Mesenchymal stem cell (in vitro differentiated cells and primary cell): ENCODE results near the gene PEX5L.
"Not testable (repeated sequence)": the region's sequence is repeated elsewhere in the genome, so short reads cannot be mapped to it uniquely, and the experiment has no call there.

Experiments
- DNase-seq: peaks from one replicate; pipeline ENCODE4 v3.0.0-alpha.2; 2013
- H2AFZ ChIP-seq: one replicate; pipeline ENCODE4 v1.6.1; 2013; ENCODE audit warnings: low read depth, mild to moderate bottlenecking, control low read depth, inconsistent platforms, low read length, moderate library complexity
- H2AK5ac ChIP-seq: 2 replicates; pipeline ENCODE4 v1.6.1; 2013; ENCODE audit warnings: low read length, moderate library complexity, mild to moderate bottlenecking, inconsistent platforms; ENCODE audit not compliant: severe bottlenecking
- H2BK120ac ChIP-seq: one replicate; pipeline ENCODE4 v1.6.1; 2013; ENCODE audit warnings: low read depth, mild to moderate bottlenecking, inconsistent platforms, low read length, moderate library complexity
- H2BK12ac ChIP-seq, 2 experiments: one replicate each; pipeline ENCODE4 v1.6.1; 2013; ENCODE audit warnings: inconsistent platforms in 2 of 2, low read length in 2 of 2, mild to moderate bottlenecking in 2 of 2, moderate library complexity in 2 of 2, control low read depth in 1 of 2
- H2BK15ac ChIP-seq: one replicate; pipeline ENCODE4 v1.6.1; 2013; ENCODE audit warnings: mild to moderate bottlenecking, low read depth, inconsistent platforms; ENCODE audit not compliant: poor library complexity, severe bottlenecking
- H2BK5ac ChIP-seq: 2 replicates; pipeline ENCODE4 v1.6.1; 2013; ENCODE audit warnings: low read depth, mild to moderate bottlenecking, low read length, control low read depth, inconsistent platforms; ENCODE audit not compliant: poor library complexity, severe bottlenecking
- H3K14ac ChIP-seq, 2 experiments: one replicate each; pipeline ENCODE4 v1.6.1; 2013; ENCODE audit warnings: inconsistent platforms in 2 of 2, low read length in 2 of 2, control low read depth in 1 of 2, mild to moderate bottlenecking in 1 of 2, moderate library complexity in 1 of 2
- H3K18ac ChIP-seq, 2 experiments: one replicate each; pipeline ENCODE4 v1.6.1; 2013; ENCODE audit warnings: inconsistent platforms in 2 of 2, low read length in 2 of 2, control low read depth in 1 of 2, low read depth in 1 of 2, mild to moderate bottlenecking in 1 of 2
- H3K23ac ChIP-seq, 2 experiments: one replicate each; pipeline ENCODE4 v1.6.1; 2013; ENCODE audit warnings: inconsistent platforms in 2 of 2, low read length in 2 of 2, mild to moderate bottlenecking in 2 of 2, moderate library complexity in 2 of 2, control low read depth in 1 of 2
- H3K27ac ChIP-seq: 2 replicates; pipeline ENCODE4 v1.5.1; 2013; ENCODE audit warnings: mild to moderate bottlenecking, moderate library complexity, low read length, control low read depth, inconsistent platforms; ENCODE audit not compliant: poor library complexity, severe bottlenecking
- H3K27me3 ChIP-seq, 2 experiments: 2 replicates each; pipeline versions ENCODE4 v1.6.1 to v1.7.0; 2013; ENCODE audit warnings: low read length in 2 of 2, mild to moderate bottlenecking in 2 of 2, moderate library complexity in 2 of 2, control low read depth in 1 of 2, inconsistent platforms in 1 of 2; ENCODE audit not compliant: control insufficient read depth in 1 of 2, insufficient read depth in 1 of 2
- H3K36me3 ChIP-seq, 2 experiments: 2 replicates each; pipeline versions ENCODE4 v1.6.1 to v1.7.0; 2013; ENCODE audit warnings: low read length in 2 of 2, control low read depth in 1 of 2, inconsistent platforms in 1 of 2, low read depth in 1 of 2, mild to moderate bottlenecking in 1 of 2; ENCODE audit not compliant: insufficient read depth in 2 of 2, control insufficient read depth in 1 of 2
- H3K4ac ChIP-seq, 2 experiments: one replicate each; pipeline ENCODE4 v1.6.1; 2013; ENCODE audit warnings: inconsistent platforms in 2 of 2, low read length in 2 of 2, mild to moderate bottlenecking in 2 of 2, moderate library complexity in 2 of 2, control low read depth in 1 of 2, low read depth in 1 of 2
- H3K4me1 ChIP-seq: 2 replicates; pipeline ENCODE4 v1.6.1; 2013; ENCODE audit warnings: low read depth, low read length, control low read depth; ENCODE audit not compliant: control insufficient read depth, insufficient read depth
- H3K4me2 ChIP-seq: 2 replicates; pipeline ENCODE4 v1.6.1; 2013; ENCODE audit warnings: low read length, mild to moderate bottlenecking, inconsistent platforms; ENCODE audit not compliant: poor library complexity, severe bottlenecking
- H3K4me3 ChIP-seq, 2 experiments: 2 replicates each; pipeline versions ENCODE4 v1.5.1 to v1.7.0; 2013; ENCODE audit warnings: low read length in 2 of 2, mild to moderate bottlenecking in 2 of 2, control low read depth in 1 of 2, low read depth in 1 of 2; ENCODE audit not compliant: insufficient read depth in 1 of 2
- H3K79me1 ChIP-seq: replicated peaks from 2 replicates; pipeline ENCODE4 v1.6.1; 2013; ENCODE audit warnings: mild to moderate bottlenecking, control low read depth, low read length, inconsistent platforms; ENCODE audit not compliant: poor library complexity, severe bottlenecking
- H3K9ac ChIP-seq: 2 replicates; pipeline ENCODE4 v1.7.0; 2013; ENCODE audit warnings: mild to moderate bottlenecking, low read length, moderate library complexity
- H3K9me3 ChIP-seq: 2 replicates; pipeline ENCODE4 v1.7.0; 2013; ENCODE audit warnings: mild to moderate bottlenecking, low read length; ENCODE audit not compliant: control insufficient read depth
- H4K8ac ChIP-seq: one replicate; pipeline ENCODE4 v1.6.1; 2013; ENCODE audit warnings: inconsistent platforms, mild to moderate bottlenecking, low read length, moderate library complexity
- H4K91ac ChIP-seq: one replicate; pipeline ENCODE4 v1.6.1; 2013; ENCODE audit warnings: mild to moderate bottlenecking, low read length, inconsistent platforms
- WGBS: methylation state at CpG from one replicate; pipeline ENCODE4 v1.1.7; 2013; ENCODE audit warnings: mixed read lengths; 5-methylcytosine and 5-hydroxymethylcytosine counted together

The PEX5L gene

DNA sequence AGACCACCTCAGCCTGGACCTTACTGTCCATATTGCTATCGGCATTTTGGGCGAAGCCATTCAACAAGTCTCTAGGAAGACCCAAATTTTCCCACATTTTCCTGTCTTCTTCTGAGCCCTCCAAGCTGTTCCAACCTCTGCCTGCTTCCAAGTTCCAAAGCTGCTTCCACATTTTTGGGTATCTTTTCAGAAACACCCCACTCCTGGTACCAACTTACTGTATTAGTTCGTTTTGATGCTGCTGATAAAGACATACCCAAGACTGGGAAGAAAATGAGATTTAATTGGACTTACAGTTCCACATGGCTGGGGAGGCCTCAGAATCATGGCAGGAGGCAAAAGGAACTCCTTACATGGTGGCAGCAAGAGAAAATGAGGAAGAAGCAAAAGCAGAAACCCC lies 28.4 kb downstream of the PEX5L start:
- H2BK5ac ChIP-seq, H3K4me2 ChIP-seq, H3K79me1 ChIP-seq, H2AK5ac ChIP-seq, H3K27ac ChIP-seq, H4K8ac ChIP-seq, H3K9ac ChIP-seq, H3K4me3 ChIP-seq, H3K18ac ChIP-seq, H3K27me3 ChIP-seq, H3K14ac ChIP-seq, H2BK15ac ChIP-seq, DNase-seq, H3K36me3 ChIP-seq, H2BK12ac ChIP-seq, H3K4me1 ChIP-seq, H3K4ac ChIP-seq, H4K91ac ChIP-seq, H2BK120ac ChIP-seq, H2AFZ ChIP-seq, H3K23ac ChIP-seq: not testable (repeated sequence)
- H3K9me3 ChIP-seq, result peaks cover 24% of the 10 kb centered on the region
- 71% methylated on average over 3 of the region's 3 CpGs for WGBS

DNA sequence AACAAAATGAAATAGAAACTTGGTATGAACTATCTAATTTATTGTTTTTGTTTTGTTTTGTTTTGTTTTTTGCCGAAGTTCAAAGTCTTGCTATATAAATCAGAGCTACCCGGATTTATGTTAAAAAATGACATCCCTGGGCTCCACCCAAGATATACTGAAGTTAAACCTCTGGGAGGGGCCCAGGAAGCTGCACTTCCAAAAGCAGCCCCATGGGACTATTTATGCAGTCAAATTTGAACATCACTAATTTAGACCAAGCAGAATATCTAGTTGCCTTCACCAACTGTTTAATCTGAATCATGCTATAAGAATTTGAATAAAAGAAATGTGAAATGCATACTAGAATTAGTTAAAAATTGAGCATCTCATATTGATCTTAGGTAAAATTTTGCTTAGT lies 32.2 kb downstream of the PEX5L start:
- DNase-seq, result no peak
- H4K91ac ChIP-seq, result no peak overlapping the region
- peaks cover 19% of the 10 kb centered on the region for H3K9me3 ChIP-seq
- H2AK5ac ChIP-seq, result no peak overlapping the region
- no peaks in the 10 kb centered on the region for H3K4me1 ChIP-seq
- no peak overlapping the region for H2BK5ac ChIP-seq
- H3K14ac ChIP-seq, result no peak overlapping the region
- H2BK12ac ChIP-seq, result no peak overlapping the region
- 90% methylated on average over 2 of the region's 2 CpGs for WGBS
- no peak overlapping the region for H3K23ac ChIP-seq
- no peaks in the 10 kb centered on the region for H3K79me1 ChIP-seq
- no peak overlapping the region for H2BK120ac ChIP-seq
- H3K27ac ChIP-seq, result no peak overlapping the region
- H3K36me3 ChIP-seq, result no peaks in the 10 kb centered on the region
- H3K9ac ChIP-seq, result no peak overlapping the region
- H3K4me3 ChIP-seq, result no peak overlapping the region
- H3K4me2 ChIP-seq, result no peak overlapping the region
- H3K27me3 ChIP-seq, result no peaks in the 10 kb centered on the region
- no peak overlapping the region for H3K4ac ChIP-seq
- H4K8ac ChIP-seq, result no peak overlapping the region
- H3K18ac ChIP-seq, result no peak overlapping the region
- H2AFZ ChIP-seq, result no peak overlapping the region
- no peak overlapping the region for H2BK15ac ChIP-seq

DNA sequence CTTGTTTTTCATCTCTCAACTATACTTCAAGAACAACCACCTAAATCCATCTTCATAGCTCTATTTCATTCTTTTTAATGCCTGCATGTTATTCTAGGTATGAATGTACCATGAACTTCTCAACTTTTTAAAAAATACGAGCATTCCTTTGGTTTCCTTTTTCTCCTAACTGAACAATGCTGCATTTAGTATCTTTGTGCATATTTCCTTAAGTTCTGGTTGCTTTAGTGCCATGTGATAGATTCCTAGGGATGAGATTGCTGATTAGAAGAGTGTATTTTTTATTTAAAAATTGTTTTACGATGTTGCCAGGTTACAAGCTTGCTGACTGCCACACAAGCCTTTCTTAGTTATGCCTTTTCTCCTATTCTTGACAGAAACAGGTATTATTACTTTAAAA lies 34.7 kb downstream of the PEX5L start:
- H2AK5ac ChIP-seq, result no peak overlapping the region
- no CpG with 5 or more reads among the region's 2 CpGs for WGBS
- no peak overlapping the region for H3K4me2 ChIP-seq
- no peaks in the 10 kb centered on the region for H3K9me3 ChIP-seq
- H3K4ac ChIP-seq, result no peak overlapping the region
- DNase-seq, result no peak
- H4K8ac ChIP-seq, result no peak overlapping the region
- no peak overlapping the region for H2BK12ac ChIP-seq
- no peak overlapping the region for H3K9ac ChIP-seq
- H3K4me1 ChIP-seq, result no peaks in the 10 kb centered on the region
- H3K23ac ChIP-seq, result no peak overlapping the region
- H2BK5ac ChIP-seq, result no peak overlapping the region
- no peak overlapping the region for H2BK120ac ChIP-seq
- no peak overlapping the region for H3K14ac ChIP-seq
- no peak overlapping the region for H2BK15ac ChIP-seq
- H3K27me3 ChIP-seq, result no peaks in the 10 kb centered on the region
- H4K91ac ChIP-seq, result no peak overlapping the region
- no peak overlapping the region for H3K18ac ChIP-seq
- no peaks in the 10 kb centered on the region for H3K79me1 ChIP-seq
- no peak overlapping the region for H3K4me3 ChIP-seq
- no peak overlapping the region for H2AFZ ChIP-seq
- no peak overlapping the region for H3K27ac ChIP-seq
- H3K36me3 ChIP-seq, result no peaks in the 10 kb centered on the region

DNA sequence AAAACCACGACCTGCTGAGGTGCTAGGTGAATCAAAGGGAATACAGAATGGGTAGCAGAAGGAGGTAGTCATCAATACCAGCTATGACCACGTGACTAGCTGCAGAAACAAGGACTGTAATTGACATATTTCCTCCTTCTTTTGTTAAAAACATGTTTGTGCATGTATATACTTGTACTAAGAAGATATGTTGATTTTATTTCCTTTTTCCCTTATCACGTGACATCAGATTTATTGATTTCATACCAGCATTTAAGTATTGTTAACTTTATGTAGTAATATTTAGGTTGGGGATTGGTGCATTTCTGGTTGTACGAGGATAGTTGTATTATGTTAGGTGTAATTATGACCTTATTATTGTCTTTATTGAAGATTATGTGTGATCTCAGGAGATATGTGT lies 36.2 kb downstream of the PEX5L start:
- no peak overlapping the region for H3K4me2 ChIP-seq
- H4K91ac ChIP-seq, result no peak overlapping the region
- H3K4ac ChIP-seq, result no peak overlapping the region
- WGBS, result 57% methylated on average over 3 of the region's 4 CpGs
- H2BK12ac ChIP-seq, result no peak overlapping the region
- no peak overlapping the region for H2BK5ac ChIP-seq
- H3K27me3 ChIP-seq, result no peaks in the 10 kb centered on the region
- no peak overlapping the region for H2AK5ac ChIP-seq
- H2AFZ ChIP-seq, result no peak overlapping the region
- no peak overlapping the region for H3K27ac ChIP-seq
- DNase-seq, result no peak
- H3K14ac ChIP-seq, result no peak overlapping the region
- H3K4me1 ChIP-seq, result no peaks in the 10 kb centered on the region
- H2BK120ac ChIP-seq, result no peak overlapping the region
- H3K9ac ChIP-seq, result no peak overlapping the region
- peaks cover 4% of the 10 kb centered on the region for H3K9me3 ChIP-seq
- H3K18ac ChIP-seq, result no peak overlapping the region
- H2BK15ac ChIP-seq, result no peak overlapping the region
- H3K4me3 ChIP-seq, result no peak overlapping the region
- no peaks in the 10 kb centered on the region for H3K79me1 ChIP-seq
- H3K36me3 ChIP-seq, result no peaks in the 10 kb centered on the region
- no peak overlapping the region for H4K8ac ChIP-seq
- no peak overlapping the region for H3K23ac ChIP-seq
